Glomerular visceral epithelial cell (primary cell): Measurements from ENCODE around the gene KYNU.
"Not testable (repeated sequence)": the region's sequence is repeated elsewhere in the genome, so short reads cannot be mapped to it uniquely, and the experiment has no call there.

ENCODE experiments used
- DNase-seq: peaks from one replicate; pipeline ENCODE4 v3.0.0-alpha.2; 2016; ENCODE audit errors: extremely low spot score

Gene KYNU

GRCh38 chr2:143026411-143027054 lies 149.1 kb downstream of the KYNU start:
- no peak for DNase-seq

- DNase-seq, result no peak
Measured at GRCh38 chr2:143029141-143029540, 151.7 kb downstream of the KYNU start.

GRCh38 chr2:143030127-143030526 lies 152.7 kb downstream of the KYNU start:
- DNase-seq, result no peak

GRCh38 chr2:143034292-143035074 lies 157.0 kb downstream of the KYNU start:
- peak; percentile 84 for DNase-seq

GRCh38 chr2:143051465-143051864 lies 174.0 kb downstream of the KYNU start:
- DNase-seq, result no peak

- DNase-seq, result not testable (repeated sequence)
Measured at GRCh38 chr2:143053437-143053836, 176.0 kb downstream of the KYNU start.

- no peak for DNase-seq
Measured at GRCh38 chr2:143056550-143056949, 179.1 kb downstream of the KYNU start.

GRCh38 chr2:143058851-143059250 lies 181.4 kb downstream of the KYNU start:
- no peak for DNase-seq

GRCh38 chr2:143063612-143064200 lies 186.2 kb downstream of the KYNU start:
- no peak for DNase-seq

GRCh38 chr2:143068094-143068493 lies 190.6 kb downstream of the KYNU start:
- no peak for DNase-seq

GRCh38 chr2:143068509-143068908 lies 191.0 kb downstream of the KYNU start:
- DNase-seq, result no peak

- DNase-seq, result no peak
Measured at GRCh38 chr2:143070704-143071103, 193.2 kb downstream of the KYNU start.

- peak; percentile 75 for DNase-seq
Measured at GRCh38 chr2:143071185-143071876, 193.9 kb downstream of the KYNU start.

GRCh38 chr2:143074913-143075312 lies 197.4 kb downstream of the KYNU start:
- DNase-seq, result not testable (repeated sequence)

GRCh38 chr2:143075711-143076110 lies 198.2 kb downstream of the KYNU start:
- no peak for DNase-seq

GRCh38 chr2:143078104-143078503 lies 200.6 kb downstream of the KYNU start:
- no peak for DNase-seq

GRCh38 chr2:143081616-143082015 lies 204.2 kb downstream of the KYNU start:
- no peak for DNase-seq

GRCh38 chr2:143083636-143084035 lies 206.2 kb downstream of the KYNU start:
- peak; percentile 60 for DNase-seq

GRCh38 chr2:143084462-143084861 lies 207.0 kb downstream of the KYNU start:
- DNase-seq, result no peak

GRCh38 chr2:143085125-143085784 lies 207.8 kb downstream of the KYNU start:
- no peak for DNase-seq

- no peak for DNase-seq
Measured at GRCh38 chr2:143087033-143087432, 209.6 kb downstream of the KYNU start.

- no peak for DNase-seq
Measured at GRCh38 chr2:143088388-143088787, 210.9 kb downstream of the KYNU start.
